Fibroblast of villous mesenchyme (primary cell): ENCODE measurements around the gene BTBD7. TPM values are rescaled to one million over a fixed set of nuclear protein-coding genes. Genes with fewer than 3 reads are reported as not detected.
A peak's percentile ranks its signal among the peaks of the same experiment; 100 is the strongest.

Experiments used
- DNase-seq: peaks from one replicate; pipeline ENCODE4 v3.0.0-alpha.2; 2010; ENCODE audit warnings: low read depth
- H3K4me3 ChIP-seq: 2 replicates; pipeline ENCODE4 v1.5.1; 2011; ENCODE audit warnings: low read depth, mild to moderate bottlenecking, low read length
- CTCF ChIP-seq: IDR thresholded peaks from 2 replicates; pipeline ENCODE4 v1.5.1; 2012; ENCODE audit warnings: low read depth, mild to moderate bottlenecking, low read length; ENCODE audit not compliant: insufficient read depth
- total RNA-seq: library from RNA; depleted of rRNA; stranded (reverse); fragments of >200 nt; gene quantifications from 2 replicates; pipeline ENCODE4 v1.2.3, GENCODE V29; 2012

BTBD7 gene
- total RNA-seq, 1 donor = 35.4 TPM

- H3K4me3 ChIP-seq = no peak overlapping the region
- DNase-seq = peak; percentile 47
- no peak for TF ChIP-seq CTCF
Measured at GRCh38 chr14:93304771-93305170, 28.1 kb downstream of the BTBD7 start.

- H3K4me3 ChIP-seq = no peak overlapping the region
- no peak for DNase-seq
- no peak for TF ChIP-seq CTCF
Measured at GRCh38 chr14:93303659-93304058, 29.2 kb downstream of the BTBD7 start.

- no peak for DNase-seq
- H3K4me3 ChIP-seq = no peak overlapping the region
- no peak for TF ChIP-seq CTCF
Measured at GRCh38 chr14:93302688-93303581, 29.9 kb downstream of the BTBD7 start.

GRCh38 chr14:93301821-93302447 lies 30.9 kb downstream of the BTBD7 start:
- TF ChIP-seq CTCF = no peak

GRCh38 chr14:93299866-93300265 lies 33.0 kb downstream of the BTBD7 start:
- H3K4me3 ChIP-seq = no peak overlapping the region
- peak; percentile 81 for DNase-seq
- TF ChIP-seq CTCF = no peak

More at GRCh38 chr14:93301821-93302447, 30.9 kb downstream of the BTBD7 start:
- no peak overlapping the region for H3K4me3 ChIP-seq
- no peak for DNase-seq

- DNase-seq = no peak
- no peak for TF ChIP-seq CTCF
- no peak overlapping the region for H3K4me3 ChIP-seq
Measured at GRCh38 chr14:93299416-93299815, 33.4 kb downstream of the BTBD7 start.
